OCI-LY3 (cell line): ENCODE results near the gene NR3C1.

Source experiments
- H2AFZ ChIP-seq: fragments of 200-600, 300-600 bp; shearing (Covaris generic); 2 replicates; pipeline ENCODE4 v1.6.0; 2014; ENCODE audit warnings: antibody characterized with exemption, low read depth, low read length
- H3K27ac ChIP-seq: fragments of 200-600, 300-600 bp; sonication (generic); 2 replicates; pipeline ENCODE4 v1.5.1; 2014; ENCODE audit warnings: mild to moderate bottlenecking, low read length, moderate library complexity, mixed read lengths
- H3K27me3 ChIP-seq: fragments of 200-600, 300-600 bp; sonication (generic); 2 replicates; pipeline ENCODE4 v1.6.1; 2014; ENCODE audit warnings: low read depth, low read length, mixed read lengths
- H3K36me3 ChIP-seq: fragments of 200-600, 300-600 bp; sonication (generic); replicated peaks from 2 replicates; pipeline ENCODE3; 2014; ENCODE audit warnings: low read depth, low read length, mixed read lengths
- H3K4me1 ChIP-seq: fragments of 300-600, 200-600 bp; sonication (generic); 2 replicates; pipeline ENCODE4 v1.6.1; 2014; ENCODE audit warnings: low read length, mixed read lengths
- H3K4me2 ChIP-seq: fragments of 200-600, 300-600 bp; sonication (generic); 2 replicates; pipeline ENCODE4 v1.6.1; 2014; ENCODE audit warnings: low read length, mixed read lengths
- H3K4me3 ChIP-seq: fragments of 300-600, 200-600 bp; sonication (generic); 2 replicates; pipeline ENCODE4 v1.5.1; 2014; ENCODE audit warnings: antibody characterized with exemption, mild to moderate bottlenecking, low read length, moderate library complexity
- H3K79me2 ChIP-seq: fragments of 300-600, 200-600 bp; shearing (Covaris generic); 2 replicates; pipeline ENCODE4 v1.6.1; 2014; ENCODE audit warnings: mild to moderate bottlenecking, low read length, mixed read lengths
- H3K9ac ChIP-seq: fragments of 300-600, 200-600 bp; shearing (Covaris generic); 2 replicates; pipeline ENCODE4 v1.6.0; 2014; ENCODE audit warnings: mild to moderate bottlenecking, low read length, moderate library complexity
- H3K9me3 ChIP-seq: fragments of 200-600, 300-600 bp; shearing (Covaris generic); 2 replicates; pipeline ENCODE4 v1.6.1; 2014; ENCODE audit warnings: low read length, mixed read lengths; ENCODE audit not compliant: insufficient read depth
- H4K20me1 ChIP-seq: fragments of 200-600, 300-600 bp; sonication (generic); 2 replicates; pipeline ENCODE4 v1.6.1; 2016; ENCODE audit warnings: low read length, mixed read lengths; ENCODE audit not compliant: insufficient read depth
- CTCF ChIP-seq: fragments of 200-600, 300-600 bp; sonication (generic); IDR thresholded peaks from 2 replicates; pipeline ENCODE4 v1.5.1; 2014; ENCODE audit warnings: antibody characterized with exemption, low read length, low read depth
- EZH2phosphoT487 ChIP-seq: fragments of 200-600 bp; shearing (Covaris generic); IDR thresholded peaks from 2 replicates; pipeline ENCODE4 v1.6.1; 2018; ENCODE audit warnings: antibody characterized with exemption, mixed run types, low read depth

NR3C1 gene

GRCh38 chr5:143347046-143347445 is 56.4 kb downstream of the NR3C1 start:
- TF ChIP-seq EZH2phosphoT487 (no peak), CTCF (no peak)
- peaks cover 10% of the 10 kb centered on the region for H3K36me3 ChIP-seq
- no peak overlapping the region for H2AFZ ChIP-seq
- H3K4me1 ChIP-seq = peaks cover 65% of the 10 kb centered on the region
- no peak overlapping the region for H3K27ac ChIP-seq
- H3K79me2 ChIP-seq = peaks cover 99% of the 10 kb centered on the region
- H3K4me2 ChIP-seq = no peak overlapping the region
- no peak overlapping the region for H3K9ac ChIP-seq
- H3K4me3 ChIP-seq = no peak overlapping the region
- H3K27me3 ChIP-seq = no peaks in the 10 kb centered on the region
- H4K20me1 ChIP-seq = peaks cover 95% of the 10 kb centered on the region
- H3K9me3 ChIP-seq = no peaks in the 10 kb centered on the region

- peaks cover 15% of the 10 kb centered on the region for H3K36me3 ChIP-seq
- no peak overlapping the region for H3K27ac ChIP-seq
- H4K20me1 ChIP-seq = peaks cover 94% of the 10 kb centered on the region
- H3K4me2 ChIP-seq = no peak overlapping the region
- H2AFZ ChIP-seq = no peak overlapping the region
- no peaks in the 10 kb centered on the region for H3K9me3 ChIP-seq
- H3K27me3 ChIP-seq = no peaks in the 10 kb centered on the region
- H3K4me3 ChIP-seq = no peak overlapping the region
- H3K9ac ChIP-seq = no peak overlapping the region
- H3K79me2 ChIP-seq = peaks cover 99% of the 10 kb centered on the region
- no peak for TF ChIP-seq CTCF
- no peak for TF ChIP-seq EZH2phosphoT487
- H3K4me1 ChIP-seq = peaks cover 65% of the 10 kb centered on the region
Observed at GRCh38 chr5:143345671-143346440, 57.6 kb downstream of the NR3C1 start.

GRCh38 chr5:143343042-143343441 is 60.4 kb downstream of the NR3C1 start:
- Histone ChIP-seq H3K36me3 (peaks cover 20% of the 10 kb centered on the region), H3K4me2 (no peak overlapping the region; the same call in 1 of the 2 replicates), H4K20me1 (peaks cover 89% of the 10 kb centered on the region), H3K27ac (no peak overlapping the region), H3K9ac (no peak overlapping the region), H3K9me3 (no peaks in the 10 kb centered on the region), H2AFZ (no peak overlapping the region), H3K27me3 (no peaks in the 10 kb centered on the region), H3K4me1 (peaks cover 38% of the 10 kb centered on the region), H3K4me3 (no peak overlapping the region), H3K79me2 (peaks cover 98% of the 10 kb centered on the region)
- TF ChIP-seq EZH2phosphoT487 (no peak), CTCF (no peak)

GRCh38 chr5:143342607-143343006 is 60.9 kb downstream of the NR3C1 start:
- Histone ChIP-seq H3K4me3 (no peak overlapping the region), H3K9ac (no peak overlapping the region), H3K36me3 (peaks cover 20% of the 10 kb centered on the region), H3K9me3 (no peaks in the 10 kb centered on the region), H3K4me1 (peaks cover 34% of the 10 kb centered on the region), H3K4me2 (peak overlapping the region; percentile 54), H3K79me2 (peaks cover 98% of the 10 kb centered on the region), H4K20me1 (peaks cover 89% of the 10 kb centered on the region), H3K27ac (peak overlapping the region; percentile 48; the same call in 1 of the 2 replicates), H3K27me3 (no peaks in the 10 kb centered on the region), H2AFZ (no peak overlapping the region)
- TF ChIP-seq EZH2phosphoT487 = no peak
- TF ChIP-seq CTCF = no peak
